Measurements from ENCODE around the gene ADGRF1. TPM values are rescaled to one million over a fixed set of nuclear protein-coding genes. Genes with fewer than 3 reads are reported as not detected.

Gene ADGRF1
- total and polyA plus RNA-seq, 2 donors (not counting 3 experiments of a cell fraction or from before 2014, with no cell fraction given): not detected

DNA sequence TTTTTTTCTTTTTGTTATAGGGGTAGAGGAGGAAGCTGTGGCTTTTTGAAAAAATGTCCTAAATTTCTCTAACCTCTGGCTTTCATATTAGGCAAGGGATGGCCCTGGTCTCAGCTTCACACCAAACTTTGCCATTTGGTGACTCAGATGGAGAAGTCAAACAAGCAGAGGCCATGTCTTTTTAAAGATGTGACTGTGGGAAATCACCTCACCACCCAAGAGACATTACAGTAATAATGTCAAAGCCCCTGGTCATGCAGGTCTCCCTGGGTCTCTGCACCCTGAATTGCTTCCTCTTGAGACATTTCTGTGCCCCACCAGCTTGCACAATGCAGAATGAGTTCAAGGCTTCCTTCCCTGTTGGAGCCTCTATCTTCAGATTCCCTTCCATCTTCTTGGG, 80.9 kb downstream of the ADGRF1 start:
- no peaks in the 10 kb centered on the region for H3K9me1 ChIP-seq (replicated peaks; ENCODE audit: control insufficient read depth, extremely low read depth, insufficient read depth, low read length)
- no peak overlapping the region for H3K27ac ChIP-seq (ENCODE audit: insufficient read depth, low read depth, low read length)
- H3K27me3 ChIP-seq (ENCODE audit: control insufficient read depth in 2 of 2, insufficient read depth in 2 of 2, low read length in 2 of 2): peaks cover 5 to 12% of the 10 kb centered on the region in 2 experiments
- TF ChIP-seq, protein P1, sequence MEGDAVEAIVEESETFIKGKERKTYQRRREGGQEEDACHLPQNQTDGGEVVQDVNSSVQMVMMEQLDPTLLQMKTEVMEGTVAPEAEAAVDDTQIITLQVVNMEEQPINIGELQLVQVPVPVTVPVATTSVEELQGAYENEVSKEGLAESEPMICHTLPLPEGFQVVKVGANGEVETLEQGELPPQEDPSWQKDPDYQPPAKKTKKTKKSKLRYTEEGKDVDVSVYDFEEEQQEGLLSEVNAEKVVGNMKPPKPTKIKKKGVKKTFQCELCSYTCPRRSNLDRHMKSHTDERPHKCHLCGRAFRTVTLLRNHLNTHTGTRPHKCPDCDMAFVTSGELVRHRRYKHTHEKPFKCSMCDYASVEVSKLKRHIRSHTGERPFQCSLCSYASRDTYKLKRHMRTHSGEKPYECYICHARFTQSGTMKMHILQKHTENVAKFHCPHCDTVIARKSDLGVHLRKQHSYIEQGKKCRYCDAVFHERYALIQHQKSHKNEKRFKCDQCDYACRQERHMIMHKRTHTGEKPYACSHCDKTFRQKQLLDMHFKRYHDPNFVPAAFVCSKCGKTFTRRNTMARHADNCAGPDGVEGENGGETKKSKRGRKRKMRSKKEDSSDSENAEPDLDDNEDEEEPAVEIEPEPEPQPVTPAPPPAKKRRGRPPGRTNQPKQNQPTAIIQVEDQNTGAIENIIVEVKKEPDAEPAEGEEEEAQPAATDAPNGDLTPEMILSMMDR (IDR thresholded peaks at IDR 0.05; ENCODE audit: extremely low read depth in 1 of 2, insufficient read depth in 1 of 2, low read depth in 1 of 2, low read length in 2 of 2): no peak
- TF ChIP-seq POLR2A (IDR thresholded peaks at IDR 0.05; ENCODE audit: low read depth, low read length) (no peak), EZH2 (IDR thresholded peaks at IDR 0.05; ENCODE audit: borderline replicate concordance, low read depth, low read length, severe bottlenecking) (no peak), GATA2 (IDR thresholded peaks at IDR 0.05; ENCODE audit: insufficient read depth, insufficient read length, low read depth, low read length) (no peak), FOS (IDR thresholded peaks at IDR 0.05; ENCODE audit: borderline replicate concordance, insufficient read depth, low read length) (no peak), MYC (IDR thresholded peaks at IDR 0.05; ENCODE audit: low read depth, low read length) (no peak), JUN (IDR thresholded peaks at IDR 0.05; ENCODE audit: borderline replicate concordance, insufficient read depth, insufficient read length, low read depth) (no peak), POLR2AphosphoS5 (IDR thresholded peaks at IDR 0.05; ENCODE audit: insufficient read depth, low read depth, low read length) (no peak)
- TF ChIP-seq, protein P2, sequence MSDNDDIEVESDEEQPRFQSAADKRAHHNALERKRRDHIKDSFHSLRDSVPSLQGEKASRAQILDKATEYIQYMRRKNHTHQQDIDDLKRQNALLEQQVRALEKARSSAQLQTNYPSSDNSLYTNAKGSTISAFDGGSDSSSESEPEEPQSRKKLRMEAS (IDR thresholded peaks at IDR 0.05; ENCODE audit: insufficient read depth, insufficient read length): no peak
- no peak for FAIRE-seq
- H3K4me2 ChIP-seq (ENCODE audit: insufficient read depth, low read length): no peak overlapping the region
- no peaks in the 10 kb centered on the region for H3K9me3 ChIP-seq (replicated peaks; ENCODE audit: control insufficient read depth, insufficient read depth, low read length)
- no peaks in the 10 kb centered on the region for H4K20me1 ChIP-seq (replicated peaks; ENCODE audit: control insufficient read depth, extremely low read depth, insufficient read depth, low read length)
- H3K9ac ChIP-seq (replicated peaks; ENCODE audit: extremely low read depth, insufficient read depth, low read length): no peak overlapping the region
- no peak overlapping the region for H2AFZ ChIP-seq (ENCODE audit: low read depth, low read length)
- intact Hi-C loops (cut with micrococcal nuclease) (no loop called here), dilution Hi-C loops (cut with MboI; ENCODE audit: extremely low pct_ligation_motif_present, low sequenced_read_pairs) (no loop called here)
- DNase-seq (ENCODE audit: low read depth, low spot score): no peak
- no peaks in the 10 kb centered on the region for H3K79me2 ChIP-seq (ENCODE audit: control insufficient read depth, insufficient read depth, low read length)
- POLR2A ChIA-PET: no interaction called here
- CTCF ChIA-PET: interaction anchor here (0.6 kb wide), 1 partner anchor 85 kb away, joined by 3 read pairs; no protein-coding TSS in a partner anchor
- H3K4me1 ChIP-seq (ENCODE audit: control insufficient read depth, extremely low read depth, insufficient read depth, low read length): no peaks in the 10 kb centered on the region
- no TSS peak for BruUV-seq (replicated peaks)
- H3K4me3 ChIP-seq (replicated peaks in 1 of 3; ENCODE audit: insufficient read depth in 1 of 3, low read depth in 1 of 3, low read length in 3 of 3): no peak overlapping the region
- no peaks in the 10 kb centered on the region for H3K36me3 ChIP-seq (ENCODE audit: control insufficient read depth in 2 of 2, extremely low read depth in 1 of 2, insufficient read depth in 2 of 2, low read length in 2 of 2)
